ENCODE measurements around the gene MARS1. TPM values are rescaled to one million over a fixed set of nuclear protein-coding genes. Genes with fewer than 3 reads are reported as not detected.

MARS1 gene
- total RNA-seq, 2 donors from 2014 or later: 254 to 263 TPM

- Histone ChIP-seq H3K27me3 (ENCODE audit: control insufficient read depth, insufficient read depth, low read length, poor library complexity, severe bottlenecking) (no peaks in the 10 kb centered on the region), H3K27ac (ENCODE audit: low read depth, low read length) (no peak overlapping the region), H3K9me3 (ENCODE audit: control insufficient read depth, low read length) (peaks cover 5% of the 10 kb centered on the region), H3K36me3 (ENCODE audit: control insufficient read depth, insufficient read depth, low read length) (peaks cover 79% of the 10 kb centered on the region), H3K9ac (ENCODE audit: extremely low read depth, low read length, poor library complexity, severe bottlenecking) (no peak overlapping the region), H3K4me3 (ENCODE audit: low read length) (no peak overlapping the region), H3K4me1 (ENCODE audit: control insufficient read depth, insufficient read depth, low read length) (peaks cover 10% of the 10 kb centered on the region)
- peaks cover 17% of the 10 kb centered on the region for H3K4me1 Mint-ChIP-seq
- peaks cover 22% of the 10 kb centered on the region for H3K9me3 Mint-ChIP-seq
- DNase-seq: no peak
- H3K4me3 Mint-ChIP-seq: no peak overlapping the region
- TF ChIP-seq, protein P1, sequence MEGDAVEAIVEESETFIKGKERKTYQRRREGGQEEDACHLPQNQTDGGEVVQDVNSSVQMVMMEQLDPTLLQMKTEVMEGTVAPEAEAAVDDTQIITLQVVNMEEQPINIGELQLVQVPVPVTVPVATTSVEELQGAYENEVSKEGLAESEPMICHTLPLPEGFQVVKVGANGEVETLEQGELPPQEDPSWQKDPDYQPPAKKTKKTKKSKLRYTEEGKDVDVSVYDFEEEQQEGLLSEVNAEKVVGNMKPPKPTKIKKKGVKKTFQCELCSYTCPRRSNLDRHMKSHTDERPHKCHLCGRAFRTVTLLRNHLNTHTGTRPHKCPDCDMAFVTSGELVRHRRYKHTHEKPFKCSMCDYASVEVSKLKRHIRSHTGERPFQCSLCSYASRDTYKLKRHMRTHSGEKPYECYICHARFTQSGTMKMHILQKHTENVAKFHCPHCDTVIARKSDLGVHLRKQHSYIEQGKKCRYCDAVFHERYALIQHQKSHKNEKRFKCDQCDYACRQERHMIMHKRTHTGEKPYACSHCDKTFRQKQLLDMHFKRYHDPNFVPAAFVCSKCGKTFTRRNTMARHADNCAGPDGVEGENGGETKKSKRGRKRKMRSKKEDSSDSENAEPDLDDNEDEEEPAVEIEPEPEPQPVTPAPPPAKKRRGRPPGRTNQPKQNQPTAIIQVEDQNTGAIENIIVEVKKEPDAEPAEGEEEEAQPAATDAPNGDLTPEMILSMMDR (conservative IDR thresholded peaks at IDR 0.05): no peak
- H3K27me3 Mint-ChIP-seq (ENCODE audit: insufficient read depth): no peaks in the 10 kb centered on the region
- no peak overlapping the region for H3K27ac Mint-ChIP-seq
- WGBS, 2 experiments (ENCODE audit: insufficient coverage in 1 of 2, insufficient read length in 1 of 2): 97 to 100% methylated on average over 4 of the region's 4 CpGs
- peaks cover 79% of the 10 kb centered on the region for H3K36me3 Mint-ChIP-seq (ENCODE audit: low read depth)
Observed at GRCh38 chr12:57511161-57511560, 23.3 kb downstream of the MARS1 start.

- Histone ChIP-seq H3K27me3 (ENCODE audit: control insufficient read depth, insufficient read depth, low read length, poor library complexity, severe bottlenecking) (no peaks in the 10 kb centered on the region), H3K27ac (ENCODE audit: low read depth, low read length) (no peak overlapping the region), H3K9ac (ENCODE audit: extremely low read depth, low read length, poor library complexity, severe bottlenecking) (no peak overlapping the region), H3K4me1 (ENCODE audit: control insufficient read depth, insufficient read depth, low read length) (peaks cover 10% of the 10 kb centered on the region), H3K4me3 (ENCODE audit: low read length) (no peak overlapping the region), H3K9me3 (ENCODE audit: control insufficient read depth, low read length) (no peaks in the 10 kb centered on the region), H3K36me3 (ENCODE audit: control insufficient read depth, insufficient read depth, low read length) (peaks cover 79% of the 10 kb centered on the region)
- H3K27me3 Mint-ChIP-seq (ENCODE audit: insufficient read depth): no peaks in the 10 kb centered on the region
- no peak for DNase-seq
- H3K4me1 Mint-ChIP-seq: peaks cover 20% of the 10 kb centered on the region
- peaks cover 79% of the 10 kb centered on the region for H3K36me3 Mint-ChIP-seq (ENCODE audit: low read depth)
- peaks cover 18% of the 10 kb centered on the region for H3K9me3 Mint-ChIP-seq
- no peak overlapping the region for H3K4me3 Mint-ChIP-seq
- no peak overlapping the region for H3K27ac Mint-ChIP-seq
- TF ChIP-seq, protein P1 (conservative IDR thresholded peaks at IDR 0.05): no peak
- 95 to 97% methylated on average over 5 to 7 of the region's 7 CpGs for WGBS, 2 experiments (ENCODE audit: insufficient coverage in 1 of 2, insufficient read length in 1 of 2)
Observed at GRCh38 chr12:57511588-57512325, 23.9 kb downstream of the MARS1 start.

DNA sequence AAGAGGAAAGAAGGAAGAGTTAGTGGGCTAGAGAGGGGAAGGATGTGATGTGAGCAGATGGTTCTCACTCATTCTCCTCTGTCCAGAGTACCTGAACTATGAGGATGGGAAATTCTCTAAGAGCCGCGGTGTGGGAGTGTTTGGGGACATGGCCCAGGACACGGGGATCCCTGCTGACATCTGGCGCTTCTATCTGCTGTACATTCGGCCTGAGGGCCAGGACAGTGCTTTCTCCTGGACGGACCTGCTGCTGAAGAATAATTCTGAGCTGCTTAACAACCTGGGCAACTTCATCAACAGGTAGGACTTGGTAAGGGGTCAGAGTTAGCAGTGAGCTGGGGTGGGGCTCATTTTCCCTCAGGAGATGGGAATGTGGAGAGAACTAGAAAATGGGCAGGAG, 24.8 kb downstream of the MARS1 start:
- TF ChIP-seq, protein P1 (conservative IDR thresholded peaks at IDR 0.05): no peak
- WGBS, 2 experiments (ENCODE audit: insufficient coverage in 1 of 2, insufficient read length in 1 of 2): 95 to 96% methylated on average over 6 of the region's 6 CpGs
- H3K36me3 Mint-ChIP-seq (ENCODE audit: low read depth): peaks cover 88% of the 10 kb centered on the region
- no peak overlapping the region for H3K27ac Mint-ChIP-seq
- no peaks in the 10 kb centered on the region for H3K9me3 ChIP-seq (ENCODE audit: control insufficient read depth, low read length)
- H3K36me3 ChIP-seq (ENCODE audit: control insufficient read depth, insufficient read depth, low read length): peaks cover 88% of the 10 kb centered on the region
- peaks cover 23% of the 10 kb centered on the region for H3K4me1 Mint-ChIP-seq
- H3K9me3 Mint-ChIP-seq: peaks cover 18% of the 10 kb centered on the region
- no peak for DNase-seq
- H3K4me3 ChIP-seq (ENCODE audit: low read length): no peak overlapping the region
- no peak overlapping the region for H3K4me3 Mint-ChIP-seq
- H3K4me1 ChIP-seq (ENCODE audit: control insufficient read depth, insufficient read depth, low read length): peaks cover 10% of the 10 kb centered on the region
- no peaks in the 10 kb centered on the region for H3K27me3 ChIP-seq (ENCODE audit: control insufficient read depth, insufficient read depth, low read length, poor library complexity, severe bottlenecking)
- no peaks in the 10 kb centered on the region for H3K27me3 Mint-ChIP-seq (ENCODE audit: insufficient read depth)
- H3K9ac ChIP-seq (ENCODE audit: extremely low read depth, low read length, poor library complexity, severe bottlenecking): no peak overlapping the region
- no peak overlapping the region for H3K27ac ChIP-seq (ENCODE audit: low read depth, low read length)

All from endodermal cell (in vitro differentiated cells).